ENCODE measurements around the gene NHSL1.

The NHSL1 gene

GRCh38 chr6:138382498-138383265 lies 116.6 kb downstream of the NHSL1 start:
- TF ChIP-seq SIN3A (IDR thresholded peaks at IDR 0.05; ENCODE audit: borderline replicate concordance, insufficient read depth, low read length) (no peak), REST (IDR thresholded peaks at IDR 0.05; ENCODE audit: insufficient read depth in 1 of 2, low read depth in 2 of 2, low read length in 2 of 2) (no peak), FOXP2 (optimal IDR thresholded peaks at IDR 0.05; ENCODE audit: borderline replicate concordance, extremely low read depth, extremely low read length, insufficient read depth) (no peak), POLR2AphosphoS5 (IDR thresholded peaks at IDR 0.05; ENCODE audit: low read depth, low read length) (no peak)

- TF ChIP-seq TAF1 (IDR thresholded peaks at IDR 0.05; ENCODE audit: borderline replicate concordance, insufficient read depth, low read length): no peak
- no peak for TF ChIP-seq SIN3A (IDR thresholded peaks at IDR 0.05; ENCODE audit: borderline replicate concordance, insufficient read depth, low read length)
- no peak for TF ChIP-seq POLR2AphosphoS5 (IDR thresholded peaks at IDR 0.05; ENCODE audit: low read depth, low read length)
- TF ChIP-seq FOXP2 (optimal IDR thresholded peaks at IDR 0.05; ENCODE audit: borderline replicate concordance, extremely low read depth, extremely low read length, insufficient read depth): no peak
- no peak for TF ChIP-seq REST (IDR thresholded peaks at IDR 0.05; ENCODE audit: insufficient read depth in 1 of 2, low read depth in 2 of 2, low read length in 2 of 2)
These were observed 120.8 kb downstream of the NHSL1 start for GRCh38 chr6:138378463-138378862.

GRCh38 chr6:138377844-138378243 lies 121.5 kb downstream of the NHSL1 start, which contains the start of gene SMIM28:
Gene SMIM28, plus strand, starts transcription at chr6:138377905. Its CDS starts 168 bp downstream, at chr6:138378073.
- TF ChIP-seq TAF1 (IDR thresholded peaks at IDR 0.05; ENCODE audit: borderline replicate concordance, insufficient read depth, low read length) (no peak), FOXP2 (optimal IDR thresholded peaks at IDR 0.05; ENCODE audit: borderline replicate concordance, extremely low read depth, extremely low read length, insufficient read depth) (no peak), SIN3A (IDR thresholded peaks at IDR 0.05; ENCODE audit: borderline replicate concordance, insufficient read depth, low read length) (no peak), REST (IDR thresholded peaks at IDR 0.05; ENCODE audit: insufficient read depth in 1 of 2, low read depth in 2 of 2, low read length in 2 of 2) (no peak), POLR2AphosphoS5 (IDR thresholded peaks at IDR 0.05; ENCODE audit: low read depth, low read length) (no peak)

GRCh38 chr6:138377042-138377441 lies 122.3 kb downstream of the NHSL1 start:
- no peak for TF ChIP-seq TAF1 (IDR thresholded peaks at IDR 0.05; ENCODE audit: borderline replicate concordance, insufficient read depth, low read length)
- TF ChIP-seq FOXP2 (optimal IDR thresholded peaks at IDR 0.05; ENCODE audit: borderline replicate concordance, extremely low read depth, extremely low read length, insufficient read depth): no peak
- no peak for TF ChIP-seq REST (IDR thresholded peaks at IDR 0.05; ENCODE audit: insufficient read depth in 1 of 2, low read depth in 2 of 2, low read length in 2 of 2)
- TF ChIP-seq POLR2AphosphoS5 (IDR thresholded peaks at IDR 0.05; ENCODE audit: low read depth, low read length): no peak
- TF ChIP-seq SIN3A (IDR thresholded peaks at IDR 0.05; ENCODE audit: borderline replicate concordance, insufficient read depth, low read length): no peak
